HG03135 (cell line): Measurements from ENCODE around the gene HS6ST3.

Experiments
- ATAC-seq: cut with Tn5 transposase; IDR thresholded peaks from one replicate; pipeline ENCODE4 v1.9.1; 2021; ENCODE audit warnings: mild to moderate bottlenecking, moderate library complexity; ENCODE audit not compliant: unreplicated experiment

The HS6ST3 gene

GRCh38 chr13:96696389-96696900, 606.5 kb downstream of the HS6ST3 start:
- ATAC-seq = no peak

GRCh38 chr13:96700657-96701056, 610.8 kb downstream of the HS6ST3 start:
- ATAC-seq = no peak

- no peak for ATAC-seq
Observed at GRCh38 chr13:96707146-96707545, 617.2 kb downstream of the HS6ST3 start.

GRCh38 chr13:96710166-96710862, 620.4 kb downstream of the HS6ST3 start:
- no peak for ATAC-seq

GRCh38 chr13:96720446-96720845, 630.5 kb downstream of the HS6ST3 start:
- ATAC-seq = no peak

- no peak for ATAC-seq
Observed at GRCh38 chr13:96726651-96727050, 636.7 kb downstream of the HS6ST3 start.

GRCh38 chr13:96728463-96728862, 638.6 kb downstream of the HS6ST3 start:
- no peak for ATAC-seq

GRCh38 chr13:96730676-96731075, 640.8 kb downstream of the HS6ST3 start:
- no peak for ATAC-seq

- no peak for ATAC-seq
Observed at GRCh38 chr13:96734499-96734898, 644.6 kb downstream of the HS6ST3 start.

- ATAC-seq = no peak
Observed at GRCh38 chr13:96741779-96742178, 651.9 kb downstream of the HS6ST3 start.

GRCh38 chr13:96743296-96744089, 653.6 kb downstream of the HS6ST3 start:
- ATAC-seq = no peak

GRCh38 chr13:96744367-96745331, 654.7 kb downstream of the HS6ST3 start:
- ATAC-seq = no peak

- no peak for ATAC-seq
Observed at GRCh38 chr13:96746886-96747285, 657.0 kb downstream of the HS6ST3 start.

- ATAC-seq = no peak
Observed at GRCh38 chr13:96749825-96750224, 659.9 kb downstream of the HS6ST3 start.

GRCh38 chr13:96751089-96751488, 661.2 kb downstream of the HS6ST3 start:
- no peak for ATAC-seq

- no peak for ATAC-seq
Observed at GRCh38 chr13:96762876-96763275, 673.0 kb downstream of the HS6ST3 start.

- no peak for ATAC-seq
Observed at GRCh38 chr13:96766306-96766705, 676.4 kb downstream of the HS6ST3 start.

GRCh38 chr13:96768524-96768923, 678.6 kb downstream of the HS6ST3 start:
- ATAC-seq = no peak

- ATAC-seq = no peak
Observed at GRCh38 chr13:96769874-96770273, 680.0 kb downstream of the HS6ST3 start.

GRCh38 chr13:96771486-96772367, 681.8 kb downstream of the HS6ST3 start:
- ATAC-seq = peak; percentile 86
